Aorta (tissue), 5 donors: ENCODE results near the gene TAS2R42. TPM values are rescaled to one million over a fixed set of nuclear protein-coding genes. Genes with fewer than 3 reads are reported as not detected.

Source experiments
- ATAC-seq: fragments of 200-7000 bp; cut with Tn5 transposase; one replicate; pipeline ENCODE4 v1.9.1; 2022; ENCODE audit warnings: moderate library complexity; ENCODE audit not compliant: low FRiP score
- DNase-seq, 2 donors: peaks; one replicate each; pipeline ENCODE4 v3.0.0-alpha.2; 2020
- H3K27ac ChIP-seq, 2 donors: one replicate each; pipeline ENCODE4 v1.5.1; 2013; ENCODE audit warnings: low read length in 2 of 2, mild to moderate bottlenecking in 2 of 2, moderate library complexity in 2 of 2, control low read depth in 1 of 2, inconsistent platforms in 1 of 2, low read depth in 1 of 2
- H3K27me3 ChIP-seq, 2 donors: one replicate each; pipeline ENCODE4 v1.6.1; 2013; ENCODE audit warnings: control low read depth in 1 of 2, low read length in 1 of 2, mild to moderate bottlenecking in 1 of 2, moderate library complexity in 1 of 2; ENCODE audit not compliant: insufficient read depth in 2 of 2, control insufficient read depth in 1 of 2
- H3K36me3 ChIP-seq, 2 donors: one replicate each; pipeline ENCODE4 v1.6.1; 2013; ENCODE audit warnings: control low read depth in 1 of 2, low read length in 1 of 2, mild to moderate bottlenecking in 1 of 2; ENCODE audit not compliant: insufficient read depth in 2 of 2, control insufficient read depth in 1 of 2
- H3K4me1 ChIP-seq, 2 donors: one replicate each; pipeline ENCODE4 v1.6.1; 2013; ENCODE audit warnings: low read length in 2 of 2, control low read depth in 1 of 2, mild to moderate bottlenecking in 1 of 2, moderate library complexity in 1 of 2; ENCODE audit not compliant: insufficient read depth in 2 of 2, control insufficient read depth in 1 of 2
- H3K4me3 ChIP-seq, 2 donors: one replicate each; pipeline ENCODE4 v1.5.1; 2013; ENCODE audit warnings: low read length in 2 of 2, control low read depth in 1 of 2, mild to moderate bottlenecking in 1 of 2
- H3K9me3 ChIP-seq: one replicate; pipeline ENCODE4 v1.6.1; 2013; ENCODE audit warnings: mild to moderate bottlenecking, low read length; ENCODE audit not compliant: control insufficient read depth
- WGBS, 2 donors: extraction: QIAGEN DNeasy Blood & Tissue Kit; methylation state at CpG; one replicate each; pipeline ENCODE4 v1.1.7; 2013; 5-methylcytosine and 5-hydroxymethylcytosine counted together
- intact Hi-C, 2 donors: fragments of 100-400 bp; cut with DNase I; formaldehyde crosslinking; loops; one replicate each; pipeline versions ENCODE4 v1.14.2 to v1.15.0; 2022
- long read RNA-seq, 2 donors: library from polyadenylated mRNA; unstranded; transcript quantifications; one replicate each; pipeline ENCODE4 v2.0.0, GENCODE V29; 2020 to 2021
- polyA plus RNA-seq, 2 donors: library from polyadenylated mRNA; stranded (reverse); fragments of 200-250 nt; gene quantifications; one replicate each; pipeline ENCODE4 v1.2.3, GENCODE V29; 2013
- total RNA-seq, 2 donors: library from RNA; stranded (reverse); fragmentation: NEBNext Ultra II Directional; extraction: Animal tissue kit (Norgen Biotek cat#: 25700); gene quantifications; one replicate each; pipeline ENCODE4 v1.2.1, GENCODE V29; 2021
- donor health status: healthy with polysubstance abuse.
- donor health status: Bipolar disorder and iron deficiency.
- donor health status: DM: no; HTN: no; CAD: no.
- donor health status: DM: no; HTN: no; CAD: no.
- donor health status: DM: yes; HTN: yes; CAD: no.

The TAS2R42 gene, protein sequence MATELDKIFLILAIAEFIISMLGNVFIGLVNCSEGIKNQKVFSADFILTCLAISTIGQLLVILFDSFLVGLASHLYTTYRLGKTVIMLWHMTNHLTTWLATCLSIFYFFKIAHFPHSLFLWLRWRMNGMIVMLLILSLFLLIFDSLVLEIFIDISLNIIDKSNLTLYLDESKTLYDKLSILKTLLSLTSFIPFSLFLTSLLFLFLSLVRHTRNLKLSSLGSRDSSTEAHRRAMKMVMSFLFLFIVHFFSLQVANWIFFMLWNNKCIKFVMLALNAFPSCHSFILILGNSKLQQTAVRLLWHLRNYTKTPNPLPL
- not detected for total RNA-seq
- not detected for polyA plus RNA-seq
- long read RNA-seq, donor 1, result 0 reads
- long read RNA-seq, donor 2, result 0 reads

DNA sequence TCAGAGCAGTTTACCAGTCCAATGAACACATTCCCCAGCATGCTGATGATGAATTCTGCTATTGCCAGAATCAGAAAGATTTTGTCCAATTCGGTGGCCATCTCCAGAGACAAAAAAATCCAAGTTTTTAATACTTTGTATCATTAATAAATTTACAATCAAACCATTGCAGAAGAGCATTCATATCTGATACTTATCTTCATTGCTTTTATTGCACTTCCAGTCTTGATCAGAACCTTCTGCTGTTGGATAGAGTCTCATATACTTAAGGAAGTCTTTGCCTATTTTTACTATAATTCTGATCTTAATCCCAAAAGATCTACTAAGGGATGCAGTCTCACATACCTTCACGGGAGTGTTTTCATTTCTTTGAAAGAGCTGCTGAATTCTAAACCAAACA is at the start of gene TAS2R42:
Gene TAS2R42 (minus strand): TSS at position 101 of the 400 bp plus-strand sequence. CDS start 0 bp downstream, at position 101.
- no peaks in the 10 kb centered on the region for H3K36me3 ChIP-seq
- H3K9me3 ChIP-seq, result no peaks in the 10 kb centered on the region
- no peak within 1 kb of the TSS for H3K4me3 ChIP-seq
- H3K4me1 ChIP-seq, result no peaks in the 10 kb centered on the region
- peaks cover 0 to 2% of the 10 kb centered on the region in 2 donors for H3K27me3 ChIP-seq
- H3K27ac ChIP-seq, result no peak within 1 kb of the TSS
- ATAC-seq, result no peak
- intact Hi-C loops, result no loop called here
- 32% methylated on average over 2 of the region's 2 CpGs for WGBS, 2 donors
- no peak for DNase-seq

DNA sequence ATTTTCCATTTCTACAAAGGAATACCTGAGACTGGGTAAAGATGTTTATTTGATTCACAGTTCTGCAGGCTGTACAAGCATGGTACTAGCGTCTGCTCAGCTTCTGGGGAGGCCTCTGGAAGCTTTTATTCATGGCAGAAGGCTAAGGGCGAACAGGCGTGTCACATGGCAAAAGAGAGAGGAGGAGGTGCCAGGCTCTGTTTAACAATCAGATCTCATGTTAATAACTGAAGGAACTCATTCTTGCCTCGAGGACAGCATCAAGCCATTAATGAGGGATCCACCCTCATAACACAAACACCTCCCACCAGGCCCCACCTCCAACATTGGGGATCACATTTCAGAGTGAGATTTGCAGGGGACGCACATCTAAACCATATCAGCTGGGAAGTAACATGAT is 46.8 kb upstream of the TAS2R42 start:
- WGBS, 2 donors, result 58 to 59% methylated on average over 5 of the region's 5 CpGs
- Histone ChIP-seq H3K4me1 (no peaks in the 10 kb centered on the region), H3K27me3 (no peaks in the 10 kb centered on the region), H3K9me3 (peaks cover 2% of the 10 kb centered on the region), H3K36me3 (no peaks in the 10 kb centered on the region), H3K27ac (no peak overlapping the region), H3K4me3 (no peak overlapping the region)
- ATAC-seq, result no peak
- no peak for DNase-seq
- intact Hi-C loops, result no loop called here

DNA sequence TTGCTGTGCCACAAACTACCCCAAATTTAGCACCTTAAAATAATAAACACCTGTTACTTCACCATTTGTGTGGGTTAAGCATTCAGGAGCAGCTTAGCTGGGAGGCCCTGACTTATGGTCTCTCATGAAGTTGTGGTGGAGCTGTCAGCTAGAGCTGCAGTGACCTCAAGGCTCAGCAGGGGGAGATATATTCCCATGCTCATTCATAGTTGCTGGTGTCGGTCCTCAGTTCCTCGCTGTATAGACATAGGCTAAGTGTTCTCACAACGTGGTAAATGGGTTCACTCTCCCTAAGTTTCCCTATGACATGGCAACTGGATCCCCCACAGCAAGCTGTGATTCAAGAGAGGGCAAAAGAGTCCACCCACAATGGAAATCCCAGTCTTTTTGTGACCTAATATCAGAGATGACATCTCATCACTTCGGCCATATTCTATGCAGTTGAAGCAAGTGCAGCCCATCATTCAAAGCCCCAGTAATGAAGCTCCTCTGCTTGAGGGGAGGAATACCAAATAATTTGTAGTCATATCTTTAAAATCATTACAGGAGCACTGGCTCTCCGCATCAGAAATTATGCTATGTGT is 41.7 kb upstream of the TAS2R42 start:
- intact Hi-C loops, result no loop called here
- no peak for DNase-seq

DNA sequence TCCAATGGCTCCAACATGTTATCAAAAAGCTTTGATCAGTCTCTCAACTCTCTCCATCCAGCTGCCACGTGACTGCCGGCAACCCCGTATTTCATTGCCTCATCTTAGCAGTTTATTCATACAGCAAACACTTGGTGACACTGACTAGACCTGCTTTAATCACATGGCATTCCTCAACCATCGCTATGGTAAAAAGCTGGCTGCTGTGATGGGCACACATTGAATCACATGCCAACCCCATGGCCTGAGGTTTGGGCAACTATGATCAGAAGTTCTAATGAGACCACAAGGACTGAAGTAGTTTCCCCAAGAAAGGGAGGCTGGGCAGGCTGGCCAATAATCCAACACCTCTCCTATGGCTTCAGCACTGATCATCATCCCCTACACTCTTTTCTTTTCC is 40.6 kb upstream of the TAS2R42 start:
- H3K4me3 ChIP-seq, result no peak overlapping the region
- H3K4me1 ChIP-seq, result no peaks in the 10 kb centered on the region
- DNase-seq (no peak), ATAC-seq (no peak)
- no peak overlapping the region for H3K27ac ChIP-seq
- no peaks in the 10 kb centered on the region for H3K9me3 ChIP-seq
- H3K27me3 ChIP-seq, result no peaks in the 10 kb centered on the region
- 73 to 85% methylated on average over 4 of the region's 4 CpGs for WGBS, 2 donors
- H3K36me3 ChIP-seq, result no peaks in the 10 kb centered on the region
- intact Hi-C loops, result loop anchor here in 1 of 2 donors (2.0 kb wide), 1 partner anchor 259 kb away; no protein-coding TSS in a partner anchor

More for the DNA sequence above, 41.7 kb upstream of the TAS2R42 start:
- Histone ChIP-seq H3K27ac (no peak overlapping the region), H3K9me3 (no peaks in the 10 kb centered on the region), H3K4me1 (no peaks in the 10 kb centered on the region), H3K4me3 (no peak overlapping the region), H3K36me3 (no peaks in the 10 kb centered on the region), H3K27me3 (no peaks in the 10 kb centered on the region)
- WGBS, 2 donors, result 41 to 42% methylated on average over 5 of the region's 5 CpGs
- ATAC-seq, result no peak

DNA sequence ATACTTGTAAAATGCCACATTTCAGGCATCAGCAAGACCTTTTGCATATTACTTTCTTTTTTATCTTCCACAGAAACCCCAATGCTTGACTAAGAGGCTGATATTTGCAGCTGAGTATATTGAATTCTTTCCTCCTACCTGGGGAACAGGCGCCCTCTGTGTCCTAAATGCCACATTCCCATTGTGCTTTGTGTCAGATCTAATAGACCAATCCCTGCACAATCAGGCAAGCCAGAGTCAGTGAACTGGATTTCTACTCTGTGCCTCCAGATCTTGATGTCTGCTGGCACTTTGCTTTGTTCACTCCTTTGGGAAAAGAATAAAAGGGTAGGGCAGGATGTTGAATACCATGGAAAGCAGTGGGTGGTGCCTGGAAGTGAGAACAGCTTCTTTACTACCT is 22.4 kb upstream of the TAS2R42 start:
- no peak overlapping the region for H3K4me3 ChIP-seq
- no peak overlapping the region for H3K27ac ChIP-seq
- whole genome bisulfite sequencing, 2 donors, result 52 to 61% methylated on average over 1 of the region's 1 CpG
- no peaks in the 10 kb centered on the region for H3K9me3 ChIP-seq
- H3K27me3 ChIP-seq, result no peaks in the 10 kb centered on the region
- peaks cover 0 to 2% of the 10 kb centered on the region in 2 donors for H3K4me1 ChIP-seq
- H3K36me3 ChIP-seq, result no peaks in the 10 kb centered on the region
- DNase-seq, result no peak
- intact Hi-C loops, result no loop called here
- no peak for ATAC-seq

DNA sequence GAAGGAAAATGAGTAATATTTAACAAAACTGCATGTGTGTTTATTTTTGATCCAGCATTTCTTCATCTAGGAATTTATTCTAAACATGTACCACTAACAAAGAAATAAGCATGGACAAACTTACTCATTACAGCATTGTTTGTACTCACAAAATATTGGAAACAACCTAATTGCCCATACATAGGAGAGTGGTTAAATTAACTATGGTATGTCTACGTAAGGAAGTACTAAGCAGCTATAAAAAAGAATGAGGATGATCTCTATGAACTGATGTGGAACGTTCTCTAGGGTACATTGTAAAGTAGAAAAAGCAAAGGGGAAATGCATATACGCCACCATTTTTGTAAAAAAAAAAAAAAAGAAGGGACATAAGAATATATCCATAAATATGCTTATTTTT is 17.4 kb upstream of the TAS2R42 start:
- no peaks in the 10 kb centered on the region for H3K27me3 ChIP-seq
- WGBS, 2 donors, result 89 to 90% methylated on average over 3 of the region's 3 CpGs
- intact Hi-C loops, result loop anchor here in 1 of 2 donors (5.0 kb wide), 1 partner anchor 432 kb away; no protein-coding TSS in a partner anchor
- H3K4me3 ChIP-seq, result no peak overlapping the region
- ATAC-seq (no peak), DNase-seq (no peak)
- no peak overlapping the region for H3K27ac ChIP-seq
- H3K4me1 ChIP-seq, result no peaks in the 10 kb centered on the region
- no peaks in the 10 kb centered on the region for H3K36me3 ChIP-seq
- H3K9me3 ChIP-seq, result no peaks in the 10 kb centered on the region

DNA sequence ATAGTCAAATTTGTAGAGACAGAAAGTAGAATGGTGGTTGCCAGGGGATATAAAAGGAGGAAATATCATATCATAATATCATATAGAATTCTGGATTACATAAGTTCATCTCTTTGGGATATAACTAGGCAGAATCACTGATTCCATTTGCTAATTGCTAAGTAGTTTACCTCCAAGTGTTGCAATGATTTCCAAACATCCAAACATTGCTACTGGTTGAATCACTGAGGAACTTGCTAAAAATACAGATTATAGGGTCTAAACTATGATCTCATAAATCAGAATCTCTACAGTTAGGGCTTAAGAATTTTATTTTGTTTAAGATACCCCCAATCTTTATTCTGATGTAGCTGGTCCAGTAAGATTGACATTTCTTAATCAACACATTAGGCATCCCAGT is 16.1 kb upstream of the TAS2R42 start:
- Histone ChIP-seq H3K36me3 (no peaks in the 10 kb centered on the region), H3K27me3 (no peaks in the 10 kb centered on the region), H3K4me1 (no peaks in the 10 kb centered on the region), H3K4me3 (no peak overlapping the region), H3K27ac (no peak overlapping the region), H3K9me3 (no peaks in the 10 kb centered on the region)
- intact Hi-C loops, result loop anchor here in 1 of 2 donors (5.0 kb wide), 1 partner anchor 431 kb away; no protein-coding TSS in a partner anchor
- ATAC-seq (no peak), DNase-seq (no peak)

DNA sequence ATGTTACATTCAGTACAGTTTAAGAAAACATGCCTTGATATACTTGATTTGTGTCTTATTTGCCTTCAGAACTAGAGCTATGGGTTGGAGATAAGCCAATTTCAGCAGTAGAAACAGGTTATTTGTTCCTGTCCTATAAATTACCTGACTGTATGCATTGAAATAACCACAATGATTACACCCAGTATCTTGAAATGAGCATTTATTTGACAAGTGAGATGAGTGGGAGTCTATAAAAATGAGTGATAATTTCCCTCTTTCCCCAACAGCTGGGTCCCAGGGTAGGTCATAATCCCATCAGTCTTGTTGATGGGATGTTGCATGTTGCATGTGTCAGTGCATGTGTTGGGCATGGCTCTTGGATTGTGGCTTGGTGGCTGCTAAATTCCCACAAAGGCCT is 3.7 kb downstream of the TAS2R42 start:
- ATAC-seq (no peak), DNase-seq (no peak)
- Histone ChIP-seq H3K36me3 (no peaks in the 10 kb centered on the region), H3K4me1 (no peaks in the 10 kb centered on the region), H3K27ac (no peak overlapping the region), H3K9me3 (no peaks in the 10 kb centered on the region), H3K4me3 (no peak overlapping the region), H3K27me3 (peaks cover 0 to 2% of the 10 kb centered on the region in 2 donors)
- intact Hi-C loops, result no loop called here

DNA sequence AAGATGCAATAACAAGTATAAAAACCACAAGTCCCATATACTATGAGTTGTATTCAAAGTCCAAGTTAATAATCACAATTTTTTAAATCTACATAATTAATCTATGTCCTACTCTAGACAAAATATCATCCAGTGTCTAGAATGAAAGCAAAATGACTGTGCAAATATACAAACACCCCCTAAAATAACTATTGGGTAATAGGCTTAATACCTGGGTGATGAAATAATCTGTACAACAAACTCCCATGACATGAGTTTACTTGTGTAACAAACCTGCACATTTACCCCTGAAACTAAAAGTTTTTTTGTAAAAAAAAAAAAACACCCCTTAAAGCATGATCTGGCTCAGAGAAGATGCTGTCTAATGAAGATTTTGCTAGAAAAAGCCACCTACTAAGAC is 4.2 kb downstream of the TAS2R42 start:
- Histone ChIP-seq H3K27ac (no peak overlapping the region), H3K9me3 (no peaks in the 10 kb centered on the region), H3K4me3 (no peak overlapping the region), H3K4me1 (no peaks in the 10 kb centered on the region), H3K27me3 (peaks cover 0 to 2% of the 10 kb centered on the region in 2 donors), H3K36me3 (no peaks in the 10 kb centered on the region)
- no peak for DNase-seq
- ATAC-seq, result no peak
- intact Hi-C loops, result no loop called here
